HEK293 (cell line): ENCODE results near the gene PLXND1.

Experiments used
- CTCF ChIA-PET: fragments of 350-600 bp; formaldehyde crosslinking; extraction: SDS; loops from one replicate; lab custom pipeline; 2021; ENCODE audit warnings: antibody characterized with exemption; lab: Yijun Ruan, JAX
- POLR2A ChIA-PET: fragments of 300-600 bp; formaldehyde crosslinking; extraction: SDS; loops from one replicate; lab custom pipeline; 2020; ENCODE audit warnings: antibody characterized with exemption, inconsistent platforms; lab: Yijun Ruan, JAX
- H3K27ac ChIP-seq: fragments of 200-500 bp; sonication (Bioruptor generic); 2 replicates; pipeline ENCODE4 v1.5.1; 2014; ENCODE audit warnings: low read depth, low read length, control low read depth, inconsistent platforms; ENCODE audit errors: extremely low read depth
- H3K36me3 ChIP-seq, 2 experiments: fragments of 200-500 bp in 1 of 2; sonication (Bioruptor generic) in 1 of 2; 1 replicate in 1 of 2; 2 replicates in 1 of 2; pipeline ENCODE4 v1.5.1; 2014 to 2017; ENCODE audit warnings: inconsistent platforms in 2 of 2, low read length in 2 of 2; ENCODE audit not compliant: control insufficient read depth in 2 of 2, insufficient read depth in 1 of 2
- H3K4me1 ChIP-seq: fragments of 200-500 bp; sonication (Bioruptor generic); 2 replicates; pipeline ENCODE4 v1.5.1; 2014; ENCODE audit warnings: mild to moderate bottlenecking, low read length, inconsistent platforms; ENCODE audit not compliant: control insufficient read depth, insufficient read depth
- H3K4me3 ChIP-seq: 2 replicates; pipeline ENCODE4 v1.5.1; 2011; ENCODE audit warnings: low read depth, mild to moderate bottlenecking, control low read depth, low read length, moderate library complexity
- H3K9me3 ChIP-seq: fragments of 200-500 bp; sonication (Bioruptor generic); 2 replicates; pipeline ENCODE4 v1.5.1; 2014; ENCODE audit warnings: low read depth, low read length, inconsistent platforms; ENCODE audit not compliant: control insufficient read depth, insufficient read depth
- GLI4 ChIP-seq: fragments of 450-650 bp; formaldehyde crosslinking; IDR thresholded peaks from 2 replicates; pipeline ENCODE4 v1.5.1; 2016; ENCODE audit warnings: missing biosample characterization, missing genetic modification characterization
- GLIS1 ChIP-seq: fragments of 450-650 bp; formaldehyde crosslinking; IDR thresholded peaks from 2 replicates; pipeline ENCODE4 v1.5.1; 2016; ENCODE audit warnings: missing biosample characterization, missing genetic modification characterization
- HOXD13 ChIP-seq: sonication (generic); formaldehyde crosslinking; IDR thresholded peaks from 2 replicates; pipeline ENCODE4 v1.8.0; 2022; ENCODE audit warnings: missing genetic modification reagents, borderline replicate concordance
- MEIS1 ChIP-seq: sonication (generic); formaldehyde crosslinking; IDR thresholded peaks from 2 replicates; pipeline ENCODE4 v1.8.1; 2022; ENCODE audit warnings: missing genetic modification reagents, mild to moderate bottlenecking, borderline replicate concordance
- MZF1 ChIP-seq: fragments of 450-650 bp; formaldehyde crosslinking; IDR thresholded peaks from 2 replicates; pipeline ENCODE4 v1.5.1; 2017; ENCODE audit warnings: missing biosample characterization, missing genetic modification characterization, borderline replicate concordance
- SCRT2 ChIP-seq: fragments of 450-650 bp; formaldehyde crosslinking; IDR thresholded peaks from 2 replicates; pipeline ENCODE4 v1.5.1; 2016; ENCODE audit warnings: missing biosample characterization, missing genetic modification characterization
- ZNF16 ChIP-seq: fragments of 450-650 bp; formaldehyde crosslinking; IDR thresholded peaks from 2 replicates; pipeline ENCODE4 v1.5.1; 2016; ENCODE audit warnings: low read depth, missing biosample characterization, missing genetic modification characterization
- ZNF416 ChIP-seq: fragments of 450-650 bp; formaldehyde crosslinking; IDR thresholded peaks from 2 replicates; pipeline ENCODE4 v1.5.1; 2016; ENCODE audit warnings: missing biosample characterization, missing genetic modification characterization
- ZNF544 ChIP-seq: fragments of 450-650 bp; formaldehyde crosslinking; IDR thresholded peaks from 2 replicates; pipeline ENCODE4 v1.5.0; 2017; ENCODE audit warnings: missing biosample characterization, missing genetic modification characterization
- ZNF555 ChIP-seq: fragments of 450-650 bp; formaldehyde crosslinking; conservative IDR thresholded peaks from 2 replicates; pipeline ENCODE4 v1.5.1; 2017; ENCODE audit warnings: missing biosample characterization, mild to moderate bottlenecking, missing genetic modification characterization, inconsistent platforms
- ZNF571 ChIP-seq: fragments of 450-650 bp; formaldehyde crosslinking; IDR thresholded peaks from 2 replicates; pipeline ENCODE4 v1.5.0; 2017; ENCODE audit warnings: missing biosample characterization, missing genetic modification characterization
- ZNF629 ChIP-seq: fragments of 450-650 bp; formaldehyde crosslinking; IDR thresholded peaks from 2 replicates; pipeline ENCODE4 v1.5.1; 2017; ENCODE audit warnings: missing biosample characterization, missing genetic modification characterization
- ZNF660 ChIP-seq: fragments of 450-650 bp; IDR thresholded peaks from 2 replicates; pipeline ENCODE4 v1.5.1; 2018; ENCODE audit warnings: missing biosample characterization, mild to moderate bottlenecking, missing genetic modification characterization
- ZNF677 ChIP-seq: fragments of 450-650 bp; IDR thresholded peaks from 2 replicates; pipeline ENCODE4 v1.5.0; 2018; ENCODE audit warnings: missing biosample characterization, mild to moderate bottlenecking, missing genetic modification characterization, moderate library complexity
- ZNF76 ChIP-seq: fragments of 450-650 bp; formaldehyde crosslinking; IDR thresholded peaks from 2 replicates; pipeline ENCODE4; 2016; ENCODE audit warnings: low read depth, missing biosample characterization, missing genetic modification characterization, borderline replicate concordance
- ZNF776 ChIP-seq: fragments of 450-650 bp; formaldehyde crosslinking; IDR thresholded peaks from 2 replicates; pipeline ENCODE4 v1.5.0; 2017; ENCODE audit warnings: missing biosample characterization, missing genetic modification characterization, borderline replicate concordance
- TF ChIP-seq, protein P1 (sequence below): fragments of 450-650 bp; formaldehyde crosslinking; IDR thresholded peaks from 2 replicates; pipeline ENCODE4 v1.5.1; 2016; ENCODE audit warnings: missing biosample characterization, missing genetic modification characterization, borderline replicate concordance
- TF ChIP-seq, protein P2 (sequence below): fragments of 450-650 bp; formaldehyde crosslinking; IDR thresholded peaks from 2 replicates; pipeline ENCODE4 v1.5.1; 2016; ENCODE audit warnings: missing biosample characterization, missing genetic modification characterization
- TF ChIP-seq, protein P3 (sequence below): fragments of 450-650 bp; formaldehyde crosslinking; IDR thresholded peaks from 2 replicates; pipeline ENCODE4 v1.5.1; 2016; ENCODE audit warnings: missing biosample characterization, missing genetic modification characterization

The PLXND1 gene

GRCh38 chr3:129521611-129522010, 84.9 kb downstream of the PLXND1 start:
- no peak overlapping the region for H3K27ac ChIP-seq
- no peak overlapping the region for H3K4me3 ChIP-seq
- H3K36me3 ChIP-seq, result peaks cover 0 to 2% of the 10 kb centered on the region in 2 experiments; a peak in 1 of 3 replicates
- no peaks in the 10 kb centered on the region for H3K4me1 ChIP-seq
- no peak for TF ChIP-seq ZNF776 (tag by site-specific recombination)
- no peak for TF ChIP-seq ZNF416 (tag by site-specific recombination)
- CTCF ChIA-PET, result interaction anchor here (0.7 to 0.8 kb wide), 2 partner anchors 31 to 66 kb away, joined by 3 to 6 read pairs; no protein-coding TSS in a partner anchor
- POLR2A ChIA-PET, result no interaction called here
- H3K9me3 ChIP-seq, result no peaks in the 10 kb centered on the region

GRCh38 chr3:129520960-129521359, 85.5 kb downstream of the PLXND1 start:
- Histone ChIP-seq H3K27ac (no peak overlapping the region), H3K36me3 (peaks cover 0 to 7% of the 10 kb centered on the region in 2 experiments; a peak in 1 of 3 replicates), H3K9me3 (no peaks in the 10 kb centered on the region), H3K4me1 (no peaks in the 10 kb centered on the region), H3K4me3 (no peak overlapping the region)
- ChIA-PET POLR2A (no interaction called here), CTCF (interaction anchor here (0.7 kb wide), 1 partner anchor 31 kb away, joined by 6 read pairs; no protein-coding TSS in a partner anchor)
- TF ChIP-seq ZNF16 (tag by site-specific recombination) (no peak), ZNF544 (tag by site-specific recombination) (no peak), ZNF677 (no peak), ZNF571 (no peak), ZNF76 (tag by site-specific recombination) (no peak), ZNF660 (tag by site-specific recombination) (no peak), ZNF555 (tag by site-specific recombination) (no peak), MEIS1 (CRISPR knock-in tag) (no peak), GLIS1 (no peak), ZNF629 (tag by site-specific recombination) (no peak), GLI4 (tag by site-specific recombination) (no peak), HOXD13 (CRISPR knock-in tag) (no peak), SCRT2 (tag by site-specific recombination) (no peak), MZF1 (tag by site-specific recombination) (no peak)
- TF ChIP-seq, protein P1, sequence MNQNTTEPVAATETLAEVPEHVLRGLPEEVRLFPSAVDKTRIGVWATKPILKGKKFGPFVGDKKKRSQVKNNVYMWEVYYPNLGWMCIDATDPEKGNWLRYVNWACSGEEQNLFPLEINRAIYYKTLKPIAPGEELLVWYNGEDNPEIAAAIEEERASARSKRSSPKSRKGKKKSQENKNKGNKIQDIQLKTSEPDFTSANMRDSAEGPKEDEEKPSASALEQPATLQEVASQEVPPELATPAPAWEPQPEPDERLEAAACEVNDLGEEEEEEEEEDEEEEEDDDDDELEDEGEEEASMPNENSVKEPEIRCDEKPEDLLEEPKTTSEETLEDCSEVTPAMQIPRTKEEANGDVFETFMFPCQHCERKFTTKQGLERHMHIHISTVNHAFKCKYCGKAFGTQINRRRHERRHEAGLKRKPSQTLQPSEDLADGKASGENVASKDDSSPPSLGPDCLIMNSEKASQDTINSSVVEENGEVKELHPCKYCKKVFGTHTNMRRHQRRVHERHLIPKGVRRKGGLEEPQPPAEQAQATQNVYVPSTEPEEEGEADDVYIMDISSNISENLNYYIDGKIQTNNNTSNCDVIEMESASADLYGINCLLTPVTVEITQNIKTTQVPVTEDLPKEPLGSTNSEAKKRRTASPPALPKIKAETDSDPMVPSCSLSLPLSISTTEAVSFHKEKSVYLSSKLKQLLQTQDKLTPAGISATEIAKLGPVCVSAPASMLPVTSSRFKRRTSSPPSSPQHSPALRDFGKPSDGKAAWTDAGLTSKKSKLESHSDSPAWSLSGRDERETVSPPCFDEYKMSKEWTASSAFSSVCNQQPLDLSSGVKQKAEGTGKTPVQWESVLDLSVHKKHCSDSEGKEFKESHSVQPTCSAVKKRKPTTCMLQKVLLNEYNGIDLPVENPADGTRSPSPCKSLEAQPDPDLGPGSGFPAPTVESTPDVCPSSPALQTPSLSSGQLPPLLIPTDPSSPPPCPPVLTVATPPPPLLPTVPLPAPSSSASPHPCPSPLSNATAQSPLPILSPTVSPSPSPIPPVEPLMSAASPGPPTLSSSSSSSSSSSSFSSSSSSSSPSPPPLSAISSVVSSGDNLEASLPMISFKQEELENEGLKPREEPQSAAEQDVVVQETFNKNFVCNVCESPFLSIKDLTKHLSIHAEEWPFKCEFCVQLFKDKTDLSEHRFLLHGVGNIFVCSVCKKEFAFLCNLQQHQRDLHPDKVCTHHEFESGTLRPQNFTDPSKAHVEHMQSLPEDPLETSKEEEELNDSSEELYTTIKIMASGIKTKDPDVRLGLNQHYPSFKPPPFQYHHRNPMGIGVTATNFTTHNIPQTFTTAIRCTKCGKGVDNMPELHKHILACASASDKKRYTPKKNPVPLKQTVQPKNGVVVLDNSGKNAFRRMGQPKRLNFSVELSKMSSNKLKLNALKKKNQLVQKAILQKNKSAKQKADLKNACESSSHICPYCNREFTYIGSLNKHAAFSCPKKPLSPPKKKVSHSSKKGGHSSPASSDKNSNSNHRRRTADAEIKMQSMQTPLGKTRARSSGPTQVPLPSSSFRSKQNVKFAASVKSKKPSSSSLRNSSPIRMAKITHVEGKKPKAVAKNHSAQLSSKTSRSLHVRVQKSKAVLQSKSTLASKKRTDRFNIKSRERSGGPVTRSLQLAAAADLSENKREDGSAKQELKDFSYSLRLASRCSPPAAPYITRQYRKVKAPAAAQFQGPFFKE (tag by site-specific recombination), result no peak
- TF ChIP-seq, protein P2, sequence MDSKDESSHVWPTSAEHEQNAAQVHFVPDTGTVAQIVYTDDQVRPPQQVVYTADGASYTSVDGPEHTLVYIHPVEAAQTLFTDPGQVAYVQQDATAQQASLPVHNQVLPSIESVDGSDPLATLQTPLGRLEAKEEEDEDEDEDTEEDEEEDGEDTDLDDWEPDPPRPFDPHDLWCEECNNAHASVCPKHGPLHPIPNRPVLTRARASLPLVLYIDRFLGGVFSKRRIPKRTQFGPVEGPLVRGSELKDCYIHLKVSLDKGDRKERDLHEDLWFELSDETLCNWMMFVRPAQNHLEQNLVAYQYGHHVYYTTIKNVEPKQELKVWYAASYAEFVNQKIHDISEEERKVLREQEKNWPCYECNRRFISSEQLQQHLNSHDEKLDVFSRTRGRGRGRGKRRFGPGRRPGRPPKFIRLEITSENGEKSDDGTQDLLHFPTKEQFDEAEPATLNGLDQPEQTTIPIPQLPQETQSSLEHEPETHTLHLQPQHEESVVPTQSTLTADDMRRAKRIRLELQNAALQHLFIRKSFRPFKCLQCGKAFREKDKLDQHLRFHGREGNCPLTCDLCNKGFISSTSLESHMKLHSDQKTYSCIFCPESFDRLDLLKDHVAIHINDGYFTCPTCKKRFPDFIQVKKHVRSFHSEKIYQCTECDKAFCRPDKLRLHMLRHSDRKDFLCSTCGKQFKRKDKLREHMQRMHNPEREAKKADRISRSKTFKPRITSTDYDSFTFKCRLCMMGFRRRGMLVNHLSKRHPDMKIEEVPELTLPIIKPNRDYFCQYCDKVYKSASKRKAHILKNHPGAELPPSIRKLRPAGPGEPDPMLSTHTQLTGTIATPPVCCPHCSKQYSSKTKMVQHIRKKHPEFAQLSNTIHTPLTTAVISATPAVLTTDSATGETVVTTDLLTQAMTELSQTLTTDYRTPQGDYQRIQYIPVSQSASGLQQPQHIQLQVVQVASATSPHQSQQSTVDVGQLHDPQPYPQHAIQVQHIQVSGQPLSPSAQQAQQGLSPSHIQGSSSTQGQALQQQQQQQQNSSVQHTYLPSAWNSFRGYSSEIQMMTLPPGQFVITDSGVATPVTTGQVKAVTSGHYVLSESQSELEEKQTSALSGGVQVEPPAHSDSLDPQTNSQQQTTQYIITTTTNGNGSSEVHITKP (tag by site-specific recombination), result no peak
- TF ChIP-seq, protein P3, sequence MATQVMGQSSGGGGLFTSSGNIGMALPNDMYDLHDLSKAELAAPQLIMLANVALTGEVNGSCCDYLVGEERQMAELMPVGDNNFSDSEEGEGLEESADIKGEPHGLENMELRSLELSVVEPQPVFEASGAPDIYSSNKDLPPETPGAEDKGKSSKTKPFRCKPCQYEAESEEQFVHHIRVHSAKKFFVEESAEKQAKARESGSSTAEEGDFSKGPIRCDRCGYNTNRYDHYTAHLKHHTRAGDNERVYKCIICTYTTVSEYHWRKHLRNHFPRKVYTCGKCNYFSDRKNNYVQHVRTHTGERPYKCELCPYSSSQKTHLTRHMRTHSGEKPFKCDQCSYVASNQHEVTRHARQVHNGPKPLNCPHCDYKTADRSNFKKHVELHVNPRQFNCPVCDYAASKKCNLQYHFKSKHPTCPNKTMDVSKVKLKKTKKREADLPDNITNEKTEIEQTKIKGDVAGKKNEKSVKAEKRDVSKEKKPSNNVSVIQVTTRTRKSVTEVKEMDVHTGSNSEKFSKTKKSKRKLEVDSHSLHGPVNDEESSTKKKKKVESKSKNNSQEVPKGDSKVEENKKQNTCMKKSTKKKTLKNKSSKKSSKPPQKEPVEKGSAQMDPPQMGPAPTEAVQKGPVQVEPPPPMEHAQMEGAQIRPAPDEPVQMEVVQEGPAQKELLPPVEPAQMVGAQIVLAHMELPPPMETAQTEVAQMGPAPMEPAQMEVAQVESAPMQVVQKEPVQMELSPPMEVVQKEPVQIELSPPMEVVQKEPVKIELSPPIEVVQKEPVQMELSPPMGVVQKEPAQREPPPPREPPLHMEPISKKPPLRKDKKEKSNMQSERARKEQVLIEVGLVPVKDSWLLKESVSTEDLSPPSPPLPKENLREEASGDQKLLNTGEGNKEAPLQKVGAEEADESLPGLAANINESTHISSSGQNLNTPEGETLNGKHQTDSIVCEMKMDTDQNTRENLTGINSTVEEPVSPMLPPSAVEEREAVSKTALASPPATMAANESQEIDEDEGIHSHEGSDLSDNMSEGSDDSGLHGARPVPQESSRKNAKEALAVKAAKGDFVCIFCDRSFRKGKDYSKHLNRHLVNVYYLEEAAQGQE (tag by site-specific recombination), result no peak
